Measurements from ENCODE around the gene CLTCL1. TPM values are rescaled to one million over a fixed set of nuclear protein-coding genes. Genes with fewer than 3 reads are reported as not detected.

The CLTCL1 gene
- total RNA-seq, 4 donors from 2014 or later = 1.0 to 20.5 (median 11.4) TPM

- DNase-seq = no peak
- Histone ChIP-seq H3K27me3 (no peaks in the 10 kb centered on the region), H3K36me3 (no peaks in the 10 kb centered on the region), H3K9me3 (peaks cover 0 to 3% of the 10 kb centered on the region in 2 donors), H3K4me1 (no peaks in the 10 kb centered on the region), H3K4me3 (no peak overlapping the region), H3K27ac (no peak overlapping the region)
- intact Hi-C loops (cut with DNase I; ENCODE audit: low total_unique reads) = no loop called here
- TF ChIP-seq CTCF (IDR thresholded peaks at IDR 0.05) (no peak), POLR2A (IDR thresholded peaks at IDR 0.05) (no peak)
Measured at GRCh38 chr22:19271273-19271855, 20.2 kb downstream of the CLTCL1 start.

GRCh38 chr22:19270873-19271272, 20.6 kb downstream of the CLTCL1 start:
- intact Hi-C loops (cut with DNase I; ENCODE audit: low total_unique reads) = no loop called here
- H3K27ac ChIP-seq = no peak overlapping the region
- no peak overlapping the region for H3K4me3 ChIP-seq
- H3K9me3 ChIP-seq = peaks cover 0 to 4% of the 10 kb centered on the region in 2 donors
- no peaks in the 10 kb centered on the region for H3K27me3 ChIP-seq
- no peaks in the 10 kb centered on the region for H3K36me3 ChIP-seq
- no peak for TF ChIP-seq POLR2A (IDR thresholded peaks at IDR 0.05)
- no peak for TF ChIP-seq CTCF (IDR thresholded peaks at IDR 0.05)
- no peak for DNase-seq
- no peaks in the 10 kb centered on the region for H3K4me1 ChIP-seq

GRCh38 chr22:19266547-19267086, 24.9 kb downstream of the CLTCL1 start:
- DNase-seq = no peak
- no peaks in the 10 kb centered on the region for H3K36me3 ChIP-seq
- no peak overlapping the region for H3K27ac ChIP-seq
- H3K4me1 ChIP-seq = no peaks in the 10 kb centered on the region
- TF ChIP-seq POLR2A (IDR thresholded peaks at IDR 0.05) (no peak), CTCF (IDR thresholded peaks at IDR 0.05) (no peak)
- intact Hi-C loops (cut with DNase I; ENCODE audit: low total_unique reads) = no loop called here
- no peaks in the 10 kb centered on the region for H3K27me3 ChIP-seq
- H3K4me3 ChIP-seq = no peak overlapping the region
- peaks cover 0 to 4% of the 10 kb centered on the region in 2 donors for H3K9me3 ChIP-seq

GRCh38 chr22:19265779-19266178, 25.7 kb downstream of the CLTCL1 start:
- intact Hi-C loops (cut with DNase I; ENCODE audit: low total_unique reads) = no loop called here
- H3K27me3 ChIP-seq = no peaks in the 10 kb centered on the region
- H3K36me3 ChIP-seq = no peaks in the 10 kb centered on the region
- no peak for TF ChIP-seq CTCF (IDR thresholded peaks at IDR 0.05)
- no peak for TF ChIP-seq POLR2A (IDR thresholded peaks at IDR 0.05)
- DNase-seq = no peak
- no peaks in the 10 kb centered on the region for H3K4me1 ChIP-seq
- H3K9me3 ChIP-seq = peaks cover 0 to 4% of the 10 kb centered on the region in 2 donors
- H3K4me3 ChIP-seq = no peak overlapping the region
- no peak overlapping the region for H3K27ac ChIP-seq

- DNase-seq = no peak
- H3K27me3 ChIP-seq = no peaks in the 10 kb centered on the region
- H3K4me1 ChIP-seq = no peaks in the 10 kb centered on the region
- H3K36me3 ChIP-seq = no peaks in the 10 kb centered on the region
- H3K4me3 ChIP-seq = no peak overlapping the region
- no peak for TF ChIP-seq CTCF (IDR thresholded peaks at IDR 0.05)
- TF ChIP-seq POLR2A (IDR thresholded peaks at IDR 0.05) = no peak
- H3K9me3 ChIP-seq = no peaks in the 10 kb centered on the region
- intact Hi-C loops (cut with DNase I; ENCODE audit: low total_unique reads) = no loop called here
- H3K27ac ChIP-seq = no peak overlapping the region
Measured at GRCh38 chr22:19260804-19261203, 30.7 kb downstream of the CLTCL1 start.
